ENCODE measurements around the gene MIOX. TPM values are rescaled to one million over a fixed set of nuclear protein-coding genes. Genes with fewer than 3 reads are reported as not detected.
A peak's percentile ranks its signal among the peaks of the same experiment; 100 is the strongest.

MIOX gene
- total RNA-seq, 4 donors from 2014 or later: not detected

DNA sequence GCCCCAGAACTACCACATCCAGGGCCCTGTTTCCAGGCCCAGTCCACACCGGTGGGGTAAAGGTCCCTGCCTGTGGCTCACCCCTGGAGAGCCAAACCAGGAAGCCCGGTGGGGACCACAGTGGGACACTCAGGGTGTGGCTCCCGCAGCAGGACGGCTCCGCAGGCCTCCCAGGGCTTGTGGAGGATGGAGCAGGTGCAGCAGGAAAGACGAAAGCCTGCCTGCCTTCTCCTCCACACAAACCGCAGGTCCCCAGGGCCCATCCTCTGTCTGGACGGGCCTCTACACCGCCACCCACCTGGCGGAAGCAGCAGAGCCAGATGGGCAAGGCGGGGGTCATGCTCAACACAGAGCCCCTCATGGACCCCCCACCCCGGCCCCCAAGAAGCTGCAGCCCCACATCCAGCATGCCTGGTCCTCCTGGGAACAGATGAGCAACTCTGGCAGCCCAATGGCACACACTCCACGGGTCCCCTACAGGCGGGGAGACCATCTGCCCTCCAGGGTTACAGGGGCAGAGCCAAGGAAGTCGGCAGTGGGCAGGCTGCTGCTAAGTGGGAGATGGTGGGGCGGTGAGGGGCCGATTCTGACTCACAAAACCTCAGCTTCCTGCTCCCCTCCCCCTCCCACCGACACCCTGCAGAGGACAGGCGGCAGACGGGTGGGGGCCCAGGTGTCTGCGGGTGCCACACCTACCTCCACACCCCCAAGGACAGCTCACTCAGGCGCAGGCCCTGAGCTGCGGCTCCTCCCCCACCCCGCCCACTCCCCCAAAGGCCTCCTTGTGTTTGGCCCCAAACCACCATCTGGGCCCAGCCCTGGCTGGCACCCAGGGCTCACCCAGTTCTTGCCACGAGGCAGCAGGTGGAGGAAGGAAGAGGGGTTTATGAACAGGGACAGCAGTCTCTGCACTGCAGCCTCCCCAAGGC, 17.0 kb upstream of the MIOX start:
- Histone ChIP-seq H3K4me3 (no peak overlapping the region), H3K36me3 (peaks cover 0 to 46% of the 10 kb centered on the region in 2 donors), H3K9me3 (no peaks in the 10 kb centered on the region), H3K27me3 (no peaks in the 10 kb centered on the region), H3K4me1 (peaks cover 0 to 61% (median 43%) of the 10 kb centered on the region in 3 donors), H3K27ac (no peak overlapping the region)
- no CpG with 5 or more reads among the region's 25 CpGs for WGBS, 2 donors (ENCODE audit: low coverage in 1 of 2)
- no peak for TF ChIP-seq POLR2AphosphoS5 (IDR thresholded peaks at IDR 0.05)
- TF ChIP-seq, protein P1, sequence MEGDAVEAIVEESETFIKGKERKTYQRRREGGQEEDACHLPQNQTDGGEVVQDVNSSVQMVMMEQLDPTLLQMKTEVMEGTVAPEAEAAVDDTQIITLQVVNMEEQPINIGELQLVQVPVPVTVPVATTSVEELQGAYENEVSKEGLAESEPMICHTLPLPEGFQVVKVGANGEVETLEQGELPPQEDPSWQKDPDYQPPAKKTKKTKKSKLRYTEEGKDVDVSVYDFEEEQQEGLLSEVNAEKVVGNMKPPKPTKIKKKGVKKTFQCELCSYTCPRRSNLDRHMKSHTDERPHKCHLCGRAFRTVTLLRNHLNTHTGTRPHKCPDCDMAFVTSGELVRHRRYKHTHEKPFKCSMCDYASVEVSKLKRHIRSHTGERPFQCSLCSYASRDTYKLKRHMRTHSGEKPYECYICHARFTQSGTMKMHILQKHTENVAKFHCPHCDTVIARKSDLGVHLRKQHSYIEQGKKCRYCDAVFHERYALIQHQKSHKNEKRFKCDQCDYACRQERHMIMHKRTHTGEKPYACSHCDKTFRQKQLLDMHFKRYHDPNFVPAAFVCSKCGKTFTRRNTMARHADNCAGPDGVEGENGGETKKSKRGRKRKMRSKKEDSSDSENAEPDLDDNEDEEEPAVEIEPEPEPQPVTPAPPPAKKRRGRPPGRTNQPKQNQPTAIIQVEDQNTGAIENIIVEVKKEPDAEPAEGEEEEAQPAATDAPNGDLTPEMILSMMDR (IDR thresholded peaks at IDR 0.05): no peak
- TF ChIP-seq EP300 (IDR thresholded peaks at IDR 0.05): no peak
- TF ChIP-seq POLR2A (IDR thresholded peaks at IDR 0.05): no peak
- no peak for ATAC-seq

DNA sequence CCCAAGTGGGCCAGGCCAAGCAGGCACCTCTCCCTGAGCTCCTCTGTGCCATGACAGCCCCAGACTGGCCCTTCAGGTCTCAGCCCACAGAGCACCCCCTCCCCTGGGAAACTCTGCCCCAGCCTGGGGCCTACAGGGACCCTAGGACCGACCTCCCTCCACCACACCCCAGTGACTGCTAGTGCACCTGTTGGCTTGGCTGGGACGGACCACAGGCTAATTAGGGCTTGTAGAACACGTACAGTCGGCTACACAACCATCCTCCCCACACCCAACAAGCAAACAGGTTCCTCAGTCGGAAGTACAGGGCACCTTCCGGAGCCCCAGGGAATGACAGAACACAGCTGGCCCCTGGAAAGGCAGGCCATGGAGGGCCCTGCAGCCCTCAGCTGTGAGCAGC, 16.2 kb upstream of the MIOX start:
- TF ChIP-seq EP300 (IDR thresholded peaks at IDR 0.05): no peak
- Histone ChIP-seq H3K36me3 (peaks cover 0 to 37% of the 10 kb centered on the region in 2 donors), H3K4me3 (no peak overlapping the region), H3K4me1 (peaks cover 0 to 66% (median 47%) of the 10 kb centered on the region in 3 donors), H3K27me3 (no peaks in the 10 kb centered on the region), H3K27ac (peak overlapping the region in 1 of 4 donors; percentile 24), H3K9me3 (no peaks in the 10 kb centered on the region)
- ATAC-seq: no peak
- no CpG with 5 or more reads among the region's 6 CpGs for WGBS, 2 donors (ENCODE audit: low coverage in 1 of 2)

DNA sequence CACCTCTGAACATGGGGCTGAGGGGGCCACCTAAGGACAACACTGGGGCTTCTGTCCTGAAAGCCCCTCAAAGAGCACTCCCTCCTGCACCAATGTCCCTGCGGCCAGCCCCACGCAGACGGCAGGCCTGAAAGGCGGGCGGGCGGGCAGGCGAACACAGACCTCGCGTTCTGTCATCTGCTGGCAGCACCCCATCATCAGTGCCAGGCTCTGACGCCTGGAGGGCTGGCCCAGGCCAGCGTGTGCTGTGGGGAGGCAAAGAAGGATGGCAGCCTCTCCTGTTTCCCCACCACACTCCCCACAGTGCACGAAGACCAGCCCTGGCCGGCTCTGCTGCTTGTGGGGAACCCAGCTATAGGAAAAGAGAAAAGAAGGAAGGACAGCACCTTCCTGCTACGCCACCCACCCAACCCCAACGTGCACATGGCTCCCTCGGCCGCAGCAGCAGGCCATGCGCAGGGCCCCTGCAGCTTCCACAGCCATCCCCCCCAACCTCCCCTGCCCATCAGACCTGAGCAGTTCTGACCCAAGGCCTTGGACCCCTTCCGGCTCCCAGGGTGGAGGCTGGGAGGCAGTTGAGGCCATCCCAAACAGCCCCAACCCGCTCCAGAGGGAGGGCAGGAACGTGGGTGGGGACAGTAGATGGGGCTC, 15.3 kb upstream of the MIOX start:
- H3K9me3 ChIP-seq: no peaks in the 10 kb centered on the region
- H3K4me1 ChIP-seq: peaks cover 0 to 69% (median 48%) of the 10 kb centered on the region in 3 donors
- H3K36me3 ChIP-seq: peaks cover 0 to 29% of the 10 kb centered on the region in 2 donors
- no CpG with 5 or more reads among the region's 21 CpGs for WGBS, 2 donors (ENCODE audit: low coverage in 1 of 2)
- no peaks in the 10 kb centered on the region for H3K27me3 ChIP-seq
- ATAC-seq: no peak
- no peak overlapping the region for H3K4me3 ChIP-seq
- TF ChIP-seq POLR2A (IDR thresholded peaks at IDR 0.05) (no peak), POLR2AphosphoS5 (IDR thresholded peaks at IDR 0.05) (no peak), EP300 (IDR thresholded peaks at IDR 0.05) (no peak)
- TF ChIP-seq, protein P1 (IDR thresholded peaks at IDR 0.05): no peak
- H3K27ac ChIP-seq: no peak overlapping the region

DNA sequence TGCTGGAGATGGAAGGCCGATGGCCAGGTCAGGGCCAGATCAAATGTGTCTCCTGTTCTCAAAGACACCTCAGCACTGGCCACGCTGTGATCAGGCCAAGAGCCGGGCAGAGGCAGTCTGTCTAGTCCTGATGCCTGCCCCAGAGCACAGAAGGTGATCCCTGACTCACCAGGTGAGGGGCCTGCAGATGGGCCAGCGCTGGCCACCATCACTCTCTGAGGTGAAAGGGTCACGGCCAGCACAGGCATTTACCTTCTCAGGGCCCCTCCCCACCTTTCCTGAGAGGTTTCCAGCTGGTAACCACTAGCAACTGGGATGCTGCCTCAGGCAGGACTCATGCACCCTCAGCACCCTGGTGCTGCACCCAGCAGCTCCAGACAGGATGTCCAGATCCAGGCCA, 14.7 kb upstream of the MIOX start:
- TF ChIP-seq POLR2AphosphoS5 (IDR thresholded peaks at IDR 0.05): no peak
- TF ChIP-seq, protein P1 (IDR thresholded peaks at IDR 0.05): no peak
- no peak for TF ChIP-seq POLR2A (IDR thresholded peaks at IDR 0.05)
- no peak for TF ChIP-seq EP300 (IDR thresholded peaks at IDR 0.05)
- H3K4me1 ChIP-seq: peaks cover 0 to 69% (median 48%) of the 10 kb centered on the region in 3 donors
- H3K4me3 ChIP-seq: no peak overlapping the region
- no peaks in the 10 kb centered on the region for H3K27me3 ChIP-seq
- H3K9me3 ChIP-seq: no peaks in the 10 kb centered on the region
- ATAC-seq: no peak
- H3K27ac ChIP-seq: no peak overlapping the region
- no CpG with 5 or more reads among the region's 5 CpGs for WGBS, 2 donors (ENCODE audit: low coverage in 1 of 2)
- peaks cover 0 to 22% of the 10 kb centered on the region in 2 donors for H3K36me3 ChIP-seq

DNA sequence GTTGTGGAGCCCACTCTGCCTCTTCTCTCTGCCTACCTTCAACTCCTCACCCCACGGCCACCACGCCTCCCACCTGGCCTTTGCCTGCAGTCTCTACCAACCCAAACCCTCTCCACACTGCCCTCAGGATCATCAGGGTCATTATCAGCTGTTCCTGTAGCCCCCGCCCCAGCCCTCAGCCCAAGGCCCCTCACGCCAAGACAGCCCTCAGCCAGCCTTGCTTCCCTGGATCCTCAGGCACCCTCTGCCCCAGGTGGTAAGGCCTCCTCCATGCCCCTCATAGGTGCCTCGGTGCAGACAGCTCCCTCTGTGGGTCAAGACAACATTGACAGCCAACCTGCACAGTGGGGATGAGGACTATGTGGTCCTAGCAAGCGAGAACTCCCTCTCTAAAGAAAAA, 13.6 kb upstream of the MIOX start:
- peak overlapping the region in 1 of 2 donors; percentile 96 for H3K4me3 ChIP-seq
- peaks cover 0 to 69% (median 48%) of the 10 kb centered on the region in 3 donors for H3K4me1 ChIP-seq

More for the DNA sequence above, 13.6 kb upstream of the MIOX start:
- TF ChIP-seq POLR2A (IDR thresholded peaks at IDR 0.05) (no peak), POLR2AphosphoS5 (IDR thresholded peaks at IDR 0.05) (no peak), EP300 (IDR thresholded peaks at IDR 0.05) (no peak)
- TF ChIP-seq, protein P1 (IDR thresholded peaks at IDR 0.05): no peak
- Histone ChIP-seq H3K36me3 (peaks cover 0 to 11% of the 10 kb centered on the region in 2 donors), H3K27ac (peak overlapping the region in 1 of 4 donors; percentile 7), H3K9me3 (no peaks in the 10 kb centered on the region), H3K27me3 (no peaks in the 10 kb centered on the region)
- 94% methylated on average over 4 of the region's 6 CpGs; no CpG with 5 or more reads in 1 of the 2 donors for WGBS, 2 donors (ENCODE audit: low coverage in 1 of 2)
- ATAC-seq: no peak
